ENCODE results near the gene SEMA6D. TPM values are rescaled to one million over a fixed set of nuclear protein-coding genes. Genes with fewer than 3 reads are reported as not detected.

SEMA6D gene
- total RNA-seq, 1 experiment from 2014 or later: 0.03 TPM

GRCh38 chr15:47767035-47767434 lies 49.7 kb downstream of the SEMA6D start:
- no TSS peak for BruUV-seq (replicated peaks)
- Histone ChIP-seq H3K9me3 (ENCODE audit: control insufficient read depth, insufficient read depth, low read depth, low read length) (no peaks in the 10 kb centered on the region), H3K27me3 (ENCODE audit: control insufficient read depth, insufficient read depth, low read length) (no peaks in the 10 kb centered on the region), H3K36me3 (ENCODE audit: control insufficient read depth, insufficient read depth, low read length) (no peaks in the 10 kb centered on the region), H3K27ac (ENCODE audit: low read length) (no peak overlapping the region), H3K4me3 (ENCODE audit: low read depth in 2 of 2, low read length in 2 of 2) (no peak overlapping the region), H3K4me1 (ENCODE audit: control insufficient read depth, insufficient read depth, low read length) (no peaks in the 10 kb centered on the region)
- TF ChIP-seq SIN3A (IDR thresholded peaks at IDR 0.05; ENCODE audit: borderline replicate concordance, insufficient read depth, low read depth, low read length): no peak
- TF ChIP-seq POLR2AphosphoS5 (IDR thresholded peaks at IDR 0.05; ENCODE audit: low read depth, low read length): no peak
- TF ChIP-seq REST (IDR thresholded peaks at IDR 0.05; ENCODE audit: insufficient read depth in 1 of 2, low read depth in 2 of 2, low read length in 1 of 2): no peak
- TF ChIP-seq CTCF (IDR thresholded peaks at IDR 0.05): no peak
- TF ChIP-seq TCF7L2 (IDR thresholded peaks at IDR 0.05; ENCODE audit: low read depth, low read length): no peak
- DNase-seq (ENCODE audit: low read depth, low spot score): no peak
- intact Hi-C loops (cut with micrococcal nuclease; ENCODE audit: unreplicated experiment) (no loop called here), in situ Hi-C loops (cut with HindIII; ENCODE audit: low pct_unique_long_range_greater_than_20kb, low sequenced_read_pairs) (no loop called here)
- POLR2A ChIA-PET: no interaction called here
- CTCF ChIA-PET: no interaction called here
- no peak for ATAC-seq

- no peak overlapping the region for H3K27ac ChIP-seq (ENCODE audit: low read length)
- BruUV-seq (replicated peaks): no TSS peak
- no peaks in the 10 kb centered on the region for H3K27me3 ChIP-seq (ENCODE audit: control insufficient read depth, insufficient read depth, low read length)
- TF ChIP-seq REST (IDR thresholded peaks at IDR 0.05; ENCODE audit: insufficient read depth in 1 of 2, low read depth in 2 of 2, low read length in 1 of 2) (no peak), CTCF (IDR thresholded peaks at IDR 0.05) (no peak), SIN3A (IDR thresholded peaks at IDR 0.05; ENCODE audit: borderline replicate concordance, insufficient read depth, low read depth, low read length) (no peak), TCF7L2 (IDR thresholded peaks at IDR 0.05; ENCODE audit: low read depth, low read length) (no peak), POLR2AphosphoS5 (IDR thresholded peaks at IDR 0.05; ENCODE audit: low read depth, low read length) (no peak)
- H3K4me1 ChIP-seq (ENCODE audit: control insufficient read depth, insufficient read depth, low read length): no peaks in the 10 kb centered on the region
- in situ Hi-C loops (cut with HindIII; ENCODE audit: low pct_unique_long_range_greater_than_20kb, low sequenced_read_pairs): no loop called here
- POLR2A ChIA-PET: no interaction called here
- H3K36me3 ChIP-seq (ENCODE audit: control insufficient read depth, insufficient read depth, low read length): no peaks in the 10 kb centered on the region
- H3K9me3 ChIP-seq (ENCODE audit: control insufficient read depth, insufficient read depth, low read depth, low read length): no peaks in the 10 kb centered on the region
- intact Hi-C loops (cut with micrococcal nuclease; ENCODE audit: unreplicated experiment): no loop called here
- no peak for DNase-seq (ENCODE audit: low read depth, low spot score)
- CTCF ChIA-PET: no interaction called here
- H3K4me3 ChIP-seq (ENCODE audit: low read depth in 2 of 2, low read length in 2 of 2): no peak overlapping the region
- no peak for ATAC-seq
Observed at GRCh38 chr15:47768735-47769134, 51.4 kb downstream of the SEMA6D start.

All from Panc1 (cell line).